CD14-positive monocyte (primary cell): ENCODE data around the gene PHF21B. TPM values are rescaled to one million over a fixed set of nuclear protein-coding genes. Genes with fewer than 3 reads are reported as not detected.

Source experiments
- DNase-seq, 3 donors: peaks; one replicate each; pipeline ENCODE4 v3.0.0-alpha.2; 2011 to 2022
- H2AFZ ChIP-seq: 2 replicates; pipeline ENCODE4 v1.6.0; 2012; ENCODE audit warnings: mild to moderate bottlenecking, low read depth, low read length, inconsistent platforms; ENCODE audit not compliant: insufficient read depth, poor library complexity, severe bottlenecking
- H3K27ac ChIP-seq, 2 donors: 1 replicate in 1 of 2; 2 replicates in 1 of 2; pipeline ENCODE4 v1.5.1; 2012 to 2013; ENCODE audit warnings: low read length in 2 of 2, control low read depth in 1 of 2, inconsistent platforms in 1 of 2, low read depth in 1 of 2, mild to moderate bottlenecking in 1 of 2
- H3K27me3 ChIP-seq, 2 donors: one replicate each; pipeline versions ENCODE4 v1.6.0 to v1.6.1; 2011 to 2013; ENCODE audit warnings: low read length in 2 of 2; ENCODE audit not compliant: control insufficient read depth in 2 of 2, insufficient read depth in 2 of 2
- H3K36me3 ChIP-seq, 2 donors: replicated peaks in 1 of 2; 1 replicate in 1 of 2; 2 replicates in 1 of 2; pipeline versions ENCODE4 v1.5.1 to v1.6.1; 2012 to 2013; ENCODE audit warnings: low read length in 2 of 2, control low read depth in 1 of 2, inconsistent platforms in 1 of 2, mild to moderate bottlenecking in 1 of 2; ENCODE audit not compliant: insufficient read depth in 2 of 2, control insufficient read depth in 1 of 2
- H3K4me1 ChIP-seq, 2 donors: 1 replicate in 1 of 2; 2 replicates in 1 of 2; pipeline versions ENCODE4 v1.5.1 to v1.6.1; 2012 to 2013; ENCODE audit warnings: low read length in 2 of 2, control low read depth in 1 of 2, inconsistent platforms in 1 of 2, mild to moderate bottlenecking in 1 of 2, moderate library complexity in 1 of 2; ENCODE audit not compliant: insufficient read depth in 2 of 2, control insufficient read depth in 1 of 2
- H3K4me2 ChIP-seq: replicated peaks from 2 replicates; pipeline ENCODE3; 2012; ENCODE audit warnings: low read length, moderate library complexity, mild to moderate bottlenecking; ENCODE audit not compliant: poor library complexity, severe bottlenecking; ENCODE audit errors: extremely low read depth
- H3K4me3 ChIP-seq, 3 experiments: fragments of 200-600 bp in 1 of 3; sonication (generic) in 1 of 3; replicated peaks in 1 of 3; 1 replicate in 2 of 3; 2 replicates in 1 of 3; pipeline ENCODE4 v1.5.1; 2011 to 2013; ENCODE audit warnings: low read length in 3 of 3, mild to moderate bottlenecking in 3 of 3, control low read depth in 2 of 3, low read depth in 2 of 3, inconsistent platforms in 1 of 3, moderate library complexity in 1 of 3
- H3K79me2 ChIP-seq: 2 replicates; pipeline ENCODE4 v1.6.0; 2012; ENCODE audit warnings: mild to moderate bottlenecking, control low read depth, inconsistent platforms, low read length, moderate library complexity; ENCODE audit not compliant: insufficient read depth
- H3K9ac ChIP-seq: 2 replicates; pipeline ENCODE4 v1.6.0; 2017; ENCODE audit warnings: low read length, mild to moderate bottlenecking; ENCODE audit not compliant: insufficient read depth, poor library complexity, severe bottlenecking
- H3K9me3 ChIP-seq, 2 donors: replicated peaks in 1 of 2; 1 replicate in 1 of 2; 2 replicates in 1 of 2; pipeline versions ENCODE4 v1.5.1 to v1.6.1; 2012 to 2013; ENCODE audit warnings: low read length in 2 of 2, control low read depth in 1 of 2; ENCODE audit not compliant: control insufficient read depth in 1 of 2, insufficient read depth in 1 of 2
- H4K20me1 ChIP-seq: 2 replicates; pipeline ENCODE4 v1.6.0; 2012; ENCODE audit warnings: mild to moderate bottlenecking, low read length, control low read depth, moderate library complexity; ENCODE audit not compliant: insufficient read depth
- H3K27ac Mint-ChIP-seq, 7 donors: one replicate each; pipeline ENCODE4 v1.8.0; 2020; ENCODE audit warnings: mild to moderate bottlenecking in 7 of 7, mixed read lengths in 7 of 7, moderate library complexity in 6 of 7, inconsistent platforms in 2 of 7
- H3K27me3 Mint-ChIP-seq, 3 donors: one replicate each; pipeline ENCODE4 v1.8.0; 2021 to 2022; ENCODE audit warnings: low read depth in 3 of 3, mild to moderate bottlenecking in 3 of 3, mixed read lengths in 3 of 3, moderate library complexity in 3 of 3, inconsistent platforms in 1 of 3
- H3K36me3 Mint-ChIP-seq, 2 donors: one replicate each; pipeline ENCODE4 v1.8.0; 2020; ENCODE audit warnings: mixed read lengths in 2 of 2, inconsistent platforms in 1 of 2, mild to moderate bottlenecking in 1 of 2
- H3K4me1 Mint-ChIP-seq: one replicate; pipeline ENCODE4 v1.8.0; 2020; ENCODE audit warnings: mild to moderate bottlenecking, mixed read lengths
- H3K4me3 Mint-ChIP-seq, 2 donors: one replicate each; pipeline ENCODE4 v1.8.0; 2020; ENCODE audit warnings: mild to moderate bottlenecking in 2 of 2, mixed read lengths in 2 of 2, moderate library complexity in 1 of 2
- H3K9me3 Mint-ChIP-seq, 7 donors: one replicate each; pipeline ENCODE4 v1.8.0; 2020 to 2022; ENCODE audit warnings: mixed read lengths in 7 of 7, mild to moderate bottlenecking in 6 of 7, moderate library complexity in 6 of 7, inconsistent platforms in 2 of 7
- WGBS: methylation state at CpG from one replicate; pipeline ENCODE4 v1.1.5; 2013; ENCODE audit warnings: missing lambda C conversion rate; ENCODE audit not compliant: insufficient coverage; 5-methylcytosine and 5-hydroxymethylcytosine counted together
- intact Hi-C, 2 donors: fragments of 100-400 bp; cut with micrococcal nuclease; formaldehyde crosslinking; loops; one replicate each; pipeline versions ENCODE4 v1.15.0 to v1.15.1; 2023
- polyA plus RNA-seq, 3 donors: library from polyadenylated mRNA; depleted of rRNA in 1 of 3; unstranded in 2 of 3; stranded (reverse) in 1 of 3; fragments of 300-500 nt in 2 of 3; fragments of >200 nt in 1 of 3; fragmentation: Illumina TruSeq in 2 of 3; gene quantifications; 1 replicate in 2 of 3; 2 replicates in 1 of 3; pipeline ENCODE4 v1.2.3, GENCODE V29; 2012 to 2021
- TF ChIP-seq, protein P1 (sequence below): fragments of 200-600 bp; IDR thresholded peaks from one replicate; pipeline ENCODE4 v1.8.0; 2022; ENCODE audit warnings: antibody characterized with exemption, mild to moderate bottlenecking

Gene PHF21B
- polyA plus RNA-seq, 3 donors, result not detected

DNA sequence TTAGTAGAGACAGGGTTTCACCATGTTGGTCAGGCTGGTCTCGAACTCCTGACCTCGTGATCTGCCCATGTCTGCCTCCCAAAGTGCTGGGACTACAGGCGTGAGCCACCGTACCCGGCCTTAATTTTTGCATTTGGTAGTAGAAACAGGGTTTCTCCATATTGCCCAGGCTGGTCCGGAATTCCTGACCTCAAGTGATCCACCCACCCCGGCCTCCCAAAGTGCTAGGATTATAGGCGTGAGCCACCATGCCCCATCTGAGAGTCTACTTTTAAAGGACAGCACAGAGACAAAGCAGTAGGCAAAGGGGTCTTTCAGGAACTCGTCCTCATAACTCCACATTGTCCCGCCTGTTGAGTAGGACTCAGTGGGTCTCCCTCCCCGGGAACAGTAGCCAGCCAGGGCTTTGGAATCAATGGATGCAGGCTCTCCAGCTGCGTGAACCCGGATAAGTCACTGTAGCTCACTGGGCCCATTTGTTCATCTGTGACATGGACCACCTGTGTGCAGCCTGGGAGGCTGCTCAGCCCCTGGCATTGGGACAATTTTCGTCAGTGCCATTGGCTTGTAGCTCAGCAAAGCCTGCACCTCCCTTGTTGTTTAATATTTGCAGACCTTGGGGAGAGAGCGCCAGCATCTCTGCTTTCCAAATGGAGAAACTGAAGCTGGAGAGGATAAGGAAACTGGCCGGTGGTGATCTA is 171.3 kb downstream of the PHF21B start:
- Histone ChIP-seq H4K20me1 (no peaks in the 10 kb centered on the region), H3K79me2 (no peaks in the 10 kb centered on the region), H3K4me1 (no peaks in the 10 kb centered on the region), H3K4me2 (no peak overlapping the region), H3K36me3 (no peaks in the 10 kb centered on the region), H2AFZ (no peak overlapping the region), H3K4me3 (no peak overlapping the region), H3K27me3 (no peaks in the 10 kb centered on the region), H3K9me3 (peaks cover 7 to 8% of the 10 kb centered on the region in 2 donors), H3K27ac (no peak overlapping the region), H3K9ac (no peak overlapping the region)
- Mint-ChIP-seq H3K27me3 (peaks cover 4 to 14% (median 9%) of the 10 kb centered on the region in 3 donors), H3K36me3 (no peaks in the 10 kb centered on the region), H3K4me1 (no peaks in the 10 kb centered on the region), H3K9me3 (peaks cover 0 to 21% (median 18%) of the 10 kb centered on the region in 7 donors), H3K27ac (no peak overlapping the region), H3K4me3 (no peak overlapping the region)
- 90% methylated on average over 13 of the region's 16 CpGs for WGBS
- TF ChIP-seq, protein P1, sequence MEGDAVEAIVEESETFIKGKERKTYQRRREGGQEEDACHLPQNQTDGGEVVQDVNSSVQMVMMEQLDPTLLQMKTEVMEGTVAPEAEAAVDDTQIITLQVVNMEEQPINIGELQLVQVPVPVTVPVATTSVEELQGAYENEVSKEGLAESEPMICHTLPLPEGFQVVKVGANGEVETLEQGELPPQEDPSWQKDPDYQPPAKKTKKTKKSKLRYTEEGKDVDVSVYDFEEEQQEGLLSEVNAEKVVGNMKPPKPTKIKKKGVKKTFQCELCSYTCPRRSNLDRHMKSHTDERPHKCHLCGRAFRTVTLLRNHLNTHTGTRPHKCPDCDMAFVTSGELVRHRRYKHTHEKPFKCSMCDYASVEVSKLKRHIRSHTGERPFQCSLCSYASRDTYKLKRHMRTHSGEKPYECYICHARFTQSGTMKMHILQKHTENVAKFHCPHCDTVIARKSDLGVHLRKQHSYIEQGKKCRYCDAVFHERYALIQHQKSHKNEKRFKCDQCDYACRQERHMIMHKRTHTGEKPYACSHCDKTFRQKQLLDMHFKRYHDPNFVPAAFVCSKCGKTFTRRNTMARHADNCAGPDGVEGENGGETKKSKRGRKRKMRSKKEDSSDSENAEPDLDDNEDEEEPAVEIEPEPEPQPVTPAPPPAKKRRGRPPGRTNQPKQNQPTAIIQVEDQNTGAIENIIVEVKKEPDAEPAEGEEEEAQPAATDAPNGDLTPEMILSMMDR, result no peak
- no peak for DNase-seq
- intact Hi-C loops, result no loop called here

DNA sequence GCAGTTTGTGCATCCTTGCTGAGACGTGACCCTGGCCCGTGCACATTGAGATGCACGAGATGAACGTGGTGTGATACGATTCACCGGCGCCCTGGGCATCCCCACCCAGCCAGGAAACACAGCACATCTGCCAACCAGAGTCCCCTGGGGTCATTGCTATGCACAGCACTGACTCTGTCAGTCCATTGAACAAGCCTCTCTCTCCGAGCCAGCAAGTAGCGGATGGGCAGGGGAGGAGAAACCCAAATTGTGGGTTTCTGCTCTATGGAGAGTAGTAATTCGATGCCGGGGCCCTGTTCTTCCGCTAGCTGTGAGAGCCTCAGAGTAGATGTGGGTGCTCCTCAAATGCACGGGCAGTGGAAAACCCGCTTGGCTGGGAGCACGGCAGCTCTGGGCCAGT is 172.3 kb downstream of the PHF21B start:
- no peak overlapping the region for H3K4me2 ChIP-seq
- no peak overlapping the region for H3K4me3 Mint-ChIP-seq
- intact Hi-C loops, result no loop called here

More for the DNA sequence above, 172.3 kb downstream of the PHF21B start:
- Histone ChIP-seq H3K4me1 (no peaks in the 10 kb centered on the region), H3K9me3 (peaks cover 7 to 8% of the 10 kb centered on the region in 2 donors), H3K79me2 (no peaks in the 10 kb centered on the region), H3K9ac (no peak overlapping the region), H3K4me3 (no peak overlapping the region), H4K20me1 (no peaks in the 10 kb centered on the region), H3K36me3 (no peaks in the 10 kb centered on the region), H3K27me3 (no peaks in the 10 kb centered on the region), H3K27ac (no peak overlapping the region), H2AFZ (no peak overlapping the region)
- H3K9me3 Mint-ChIP-seq, result peaks cover 0 to 22% (median 18%) of the 10 kb centered on the region in 7 donors
- no peaks in the 10 kb centered on the region for H3K36me3 Mint-ChIP-seq
- peaks cover 4 to 14% (median 9%) of the 10 kb centered on the region in 3 donors for H3K27me3 Mint-ChIP-seq
- WGBS, result 90% methylated on average over 11 of the region's 15 CpGs
- TF ChIP-seq, protein P1, result no peak
- H3K27ac Mint-ChIP-seq, result no peak overlapping the region
- H3K4me1 Mint-ChIP-seq, result no peaks in the 10 kb centered on the region
- DNase-seq, result no peak
